ENCODE data around the gene TLCD3A.
A peak's percentile ranks its signal among the peaks of the same experiment; 100 is the strongest.
"Not testable (repeated sequence)": the region's sequence is repeated elsewhere in the genome, so short reads cannot be mapped to it uniquely, and the experiment has no call there.

Gene TLCD3A

GRCh38 chr17:778096-778495 is 45.7 kb downstream of the TLCD3A start:
- Histone ChIP-seq H3K36me3 (peaks cover 3% of the 10 kb centered on the region), H3K4me1 (no peaks in the 10 kb centered on the region), H3K27me3 (no peaks in the 10 kb centered on the region), H3K4me3 (ENCODE audit: low read depth, low read length) (no peak overlapping the region), H3K9me3 (no peaks in the 10 kb centered on the region)
- TF ChIP-seq, protein P1, sequence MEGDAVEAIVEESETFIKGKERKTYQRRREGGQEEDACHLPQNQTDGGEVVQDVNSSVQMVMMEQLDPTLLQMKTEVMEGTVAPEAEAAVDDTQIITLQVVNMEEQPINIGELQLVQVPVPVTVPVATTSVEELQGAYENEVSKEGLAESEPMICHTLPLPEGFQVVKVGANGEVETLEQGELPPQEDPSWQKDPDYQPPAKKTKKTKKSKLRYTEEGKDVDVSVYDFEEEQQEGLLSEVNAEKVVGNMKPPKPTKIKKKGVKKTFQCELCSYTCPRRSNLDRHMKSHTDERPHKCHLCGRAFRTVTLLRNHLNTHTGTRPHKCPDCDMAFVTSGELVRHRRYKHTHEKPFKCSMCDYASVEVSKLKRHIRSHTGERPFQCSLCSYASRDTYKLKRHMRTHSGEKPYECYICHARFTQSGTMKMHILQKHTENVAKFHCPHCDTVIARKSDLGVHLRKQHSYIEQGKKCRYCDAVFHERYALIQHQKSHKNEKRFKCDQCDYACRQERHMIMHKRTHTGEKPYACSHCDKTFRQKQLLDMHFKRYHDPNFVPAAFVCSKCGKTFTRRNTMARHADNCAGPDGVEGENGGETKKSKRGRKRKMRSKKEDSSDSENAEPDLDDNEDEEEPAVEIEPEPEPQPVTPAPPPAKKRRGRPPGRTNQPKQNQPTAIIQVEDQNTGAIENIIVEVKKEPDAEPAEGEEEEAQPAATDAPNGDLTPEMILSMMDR (IDR thresholded peaks at IDR 0.05; ENCODE audit: low read depth, low read length) = no peak
- DNase-seq = no peak

- no peaks in the 10 kb centered on the region for H3K4me1 ChIP-seq
- no peaks in the 10 kb centered on the region for H3K9me3 ChIP-seq
- TF ChIP-seq, protein P1 (IDR thresholded peaks at IDR 0.05; ENCODE audit: low read depth, low read length) = no peak
- H3K4me3 ChIP-seq (ENCODE audit: low read depth, low read length) = peak within 1 kb of the TSS; percentile 97
- peaks cover 3% of the 10 kb centered on the region for H3K36me3 ChIP-seq
- peak; percentile 81 for DNase-seq
- no peaks in the 10 kb centered on the region for H3K27me3 ChIP-seq
Measured at GRCh38 chr17:781805-782731, 49.7 kb downstream of the TLCD3A start, which contains the start of the genes GLOD4 and MRM3. GLOD4 (minus strand) TSS chr17:782280; CDS start chr17:782255, 25 bp downstream. MRM3 (plus strand) TSS chr17:782353; CDS start chr17:782379, 26 bp downstream.

GRCh38 chr17:784143-784542 is 51.7 kb downstream of the TLCD3A start:
- TF ChIP-seq, protein P1 (IDR thresholded peaks at IDR 0.05; ENCODE audit: low read depth, low read length) = no peak
- no peaks in the 10 kb centered on the region for H3K4me1 ChIP-seq
- H3K36me3 ChIP-seq = peaks cover 3% of the 10 kb centered on the region
- no peak for DNase-seq
- no peaks in the 10 kb centered on the region for H3K9me3 ChIP-seq
- H3K4me3 ChIP-seq (ENCODE audit: low read depth, low read length) = no peak overlapping the region
- no peaks in the 10 kb centered on the region for H3K27me3 ChIP-seq

- not testable (repeated sequence) for H3K9me3 ChIP-seq; H3K36me3 ChIP-seq; H3K4me3 ChIP-seq (ENCODE audit: low read depth, low read length); H3K4me1 ChIP-seq; H3K27me3 ChIP-seq; DNase-seq
Measured at GRCh38 chr17:785901-786300, 53.5 kb downstream of the TLCD3A start.

DNA sequence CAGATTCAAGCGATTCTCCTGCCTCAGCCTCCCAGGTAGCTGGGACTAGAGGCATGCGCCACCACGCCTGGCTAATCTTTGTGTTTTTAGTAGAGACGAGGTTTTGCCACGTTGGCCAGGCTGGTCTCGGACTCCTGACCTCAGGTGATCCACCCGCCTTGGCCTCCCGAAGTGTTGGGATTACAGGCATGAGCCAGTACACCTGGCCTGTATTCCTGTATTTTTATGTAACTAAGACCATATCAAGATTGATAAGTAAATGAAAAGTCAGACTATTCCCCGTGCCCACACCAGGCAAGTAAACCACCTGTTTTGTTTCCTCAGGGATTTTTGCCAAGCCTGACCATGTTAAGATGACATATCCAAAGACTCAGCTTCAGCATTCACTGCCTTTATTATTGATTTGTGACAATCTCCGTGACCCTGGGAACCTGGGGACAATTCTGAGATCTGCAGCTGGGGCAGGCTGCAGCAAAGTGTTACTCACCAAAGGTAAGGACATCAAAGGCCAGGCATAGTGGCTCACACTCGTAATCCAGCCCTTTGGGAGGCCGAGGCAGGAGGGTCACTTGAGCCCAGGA is 55.3 kb downstream of the TLCD3A start:
- no peak for DNase-seq
- TF ChIP-seq, protein P1 (IDR thresholded peaks at IDR 0.05; ENCODE audit: low read depth, low read length) = no peak
- Histone ChIP-seq H3K9me3 (no peaks in the 10 kb centered on the region), H3K36me3 (peaks cover 7% of the 10 kb centered on the region), H3K4me1 (no peaks in the 10 kb centered on the region), H3K4me3 (ENCODE audit: low read depth, low read length) (no peak overlapping the region), H3K27me3 (no peaks in the 10 kb centered on the region)

- no peak overlapping the region for H3K4me3 ChIP-seq (ENCODE audit: low read depth, low read length)
- H3K9me3 ChIP-seq = no peaks in the 10 kb centered on the region
- H3K4me1 ChIP-seq = no peaks in the 10 kb centered on the region
- TF ChIP-seq, protein P1 (IDR thresholded peaks at IDR 0.05; ENCODE audit: low read depth, low read length) = no peak
- H3K36me3 ChIP-seq = peaks cover 7% of the 10 kb centered on the region
- no peaks in the 10 kb centered on the region for H3K27me3 ChIP-seq
- DNase-seq = no peak
Measured at GRCh38 chr17:788551-788950, 56.2 kb downstream of the TLCD3A start.

All from BE2C (cell line).